Endodermal cell (in vitro differentiated cells): ENCODE data around the gene ADK. TPM values are rescaled to one million over a fixed set of nuclear protein-coding genes. Genes with fewer than 3 reads are reported as not detected.

Experiments
- DNase-seq: peaks from one replicate; pipeline ENCODE4 v3.0.0-alpha.2; 2017
- H3K27ac ChIP-seq: 2 replicates; pipeline ENCODE4 v1.5.1; 2013; ENCODE audit warnings: mild to moderate bottlenecking, low read depth, low read length, moderate library complexity
- H3K27me3 ChIP-seq: 2 replicates; pipeline ENCODE4 v1.6.1; 2013; ENCODE audit warnings: mild to moderate bottlenecking, low read length, moderate library complexity; ENCODE audit not compliant: insufficient read depth, control insufficient read depth, poor library complexity, severe bottlenecking
- H3K36me3 ChIP-seq: 2 replicates; pipeline ENCODE4 v1.7.0; 2013; ENCODE audit warnings: mild to moderate bottlenecking, low read length, moderate library complexity; ENCODE audit not compliant: control insufficient read depth, insufficient read depth
- H3K4me1 ChIP-seq: one replicate; pipeline ENCODE4 v1.7.0; 2013; ENCODE audit warnings: low read length; ENCODE audit not compliant: control insufficient read depth, insufficient read depth
- H3K4me3 ChIP-seq: 2 replicates; pipeline ENCODE4 v1.5.1; 2013; ENCODE audit warnings: mild to moderate bottlenecking, low read length, moderate library complexity
- H3K9ac ChIP-seq: 2 replicates; pipeline ENCODE4 v1.6.1; 2013; ENCODE audit warnings: mild to moderate bottlenecking, low read length, moderate library complexity; ENCODE audit not compliant: poor library complexity, severe bottlenecking; ENCODE audit errors: extremely low read depth
- H3K9me3 ChIP-seq: 2 replicates; pipeline ENCODE4 v1.6.1; 2013; ENCODE audit warnings: mild to moderate bottlenecking, low read length, moderate library complexity; ENCODE audit not compliant: control insufficient read depth
- H3K27ac Mint-ChIP-seq: 2 replicates; pipeline ENCODE4 v1.8.0; 2020; ENCODE audit warnings: mixed read lengths
- H3K27me3 Mint-ChIP-seq: 2 replicates; pipeline ENCODE4 v1.8.0; 2021; ENCODE audit warnings: mild to moderate bottlenecking, mixed read lengths; ENCODE audit not compliant: insufficient read depth
- H3K36me3 Mint-ChIP-seq: 2 replicates; pipeline ENCODE4 v1.8.0; 2020; ENCODE audit warnings: low read depth, mixed read lengths
- H3K4me1 Mint-ChIP-seq: 2 replicates; pipeline ENCODE4 v1.8.0; 2020; ENCODE audit warnings: mixed read lengths
- H3K4me3 Mint-ChIP-seq: 2 replicates; pipeline ENCODE4 v1.8.0; 2020; ENCODE audit warnings: mild to moderate bottlenecking, moderate library complexity, mixed read lengths
- H3K9me3 Mint-ChIP-seq: 2 replicates; pipeline ENCODE4 v1.8.0; 2020; ENCODE audit warnings: mild to moderate bottlenecking, mixed read lengths
- WGBS, 2 experiments: methylation state at CpG; one replicate each; pipeline versions ENCODE4 v1.1.5 to v1.1.7; 2013; ENCODE audit warnings: missing lambda C conversion rate in 2 of 2, mixed read lengths in 1 of 2; ENCODE audit not compliant: insufficient coverage in 1 of 2, insufficient read length in 1 of 2; 5-methylcytosine and 5-hydroxymethylcytosine counted together
- total RNA-seq, 2 donors: library from RNA; stranded (reverse); fragmentation: NEBNext Ultra II Directional in 1 of 2; extraction: Animal tissue kit (Norgen Biotek cat#: 25700) in 1 of 2; gene quantifications; 2 replicates in 1 of 2; 3 replicates in 1 of 2; pipeline ENCODE4 v1.2.1, GENCODE V29; 2021
- TF ChIP-seq, protein P1 (sequence below): fragments of 200-600 bp; sonication (generic); conservative IDR thresholded peaks from 2 replicates; pipeline ENCODE4 v1.5.0; 2021; ENCODE audit warnings: antibody characterized with exemption, mild to moderate bottlenecking

ADK gene
- total RNA-seq, 2 donors from 2014 or later: 23.6 to 36.7 TPM

DNA sequence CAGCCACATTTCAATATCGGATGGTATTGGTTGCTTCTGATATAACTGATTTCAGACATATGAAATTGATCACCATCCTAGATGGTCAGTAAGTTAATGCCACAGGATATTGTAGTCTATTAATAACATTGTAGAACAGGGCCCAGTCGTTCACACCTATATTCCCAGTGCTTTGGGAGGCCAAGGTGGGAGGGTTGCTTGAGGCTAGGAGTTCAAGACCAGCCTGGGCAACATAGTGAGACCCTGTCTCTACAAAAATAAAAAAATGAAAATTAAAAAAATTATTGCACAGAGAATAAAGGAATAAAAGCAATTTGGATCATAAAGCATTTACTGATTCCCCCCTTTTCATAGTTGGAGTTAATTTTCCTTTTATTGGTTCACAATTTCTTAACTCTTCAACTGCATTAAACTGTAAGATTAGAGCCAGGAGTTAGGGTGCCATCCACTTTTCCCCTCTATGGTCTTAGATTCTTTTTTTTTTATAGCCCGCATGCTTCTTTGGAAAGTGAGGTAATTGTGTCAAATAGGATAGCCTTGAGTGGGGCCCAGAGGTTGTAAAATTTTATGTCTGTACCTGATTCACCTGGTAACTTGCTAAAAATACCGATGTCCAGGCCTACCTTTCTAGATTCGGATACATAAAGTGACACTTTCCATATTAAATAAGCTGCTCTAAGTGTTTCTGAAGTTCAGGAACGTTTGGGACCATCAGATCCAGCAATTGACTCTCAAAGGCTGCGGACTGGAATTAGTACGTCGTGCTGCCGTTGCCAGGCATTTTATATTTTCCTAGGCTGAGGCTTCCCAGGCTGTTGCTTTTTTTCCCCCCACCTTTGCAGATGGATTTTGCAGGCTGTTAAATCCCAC, 24.7 kb downstream of the ADK start:
- Histone ChIP-seq H3K4me3 (peak overlapping the region; percentile 96), H3K27me3 (no peaks in the 10 kb centered on the region), H3K9me3 (no peaks in the 10 kb centered on the region), H3K9ac (peak overlapping the region; percentile 94), H3K36me3 (no peaks in the 10 kb centered on the region), H3K27ac (peak overlapping the region; percentile 75), H3K4me1 (no peaks in the 10 kb centered on the region)
- Mint-ChIP-seq H3K36me3 (no peaks in the 10 kb centered on the region), H3K4me1 (peaks cover 13% of the 10 kb centered on the region), H3K4me3 (peak overlapping the region; percentile 82), H3K9me3 (no peaks in the 10 kb centered on the region), H3K27ac (peak overlapping the region; percentile 96), H3K27me3 (no peaks in the 10 kb centered on the region)
- TF ChIP-seq, protein P1, sequence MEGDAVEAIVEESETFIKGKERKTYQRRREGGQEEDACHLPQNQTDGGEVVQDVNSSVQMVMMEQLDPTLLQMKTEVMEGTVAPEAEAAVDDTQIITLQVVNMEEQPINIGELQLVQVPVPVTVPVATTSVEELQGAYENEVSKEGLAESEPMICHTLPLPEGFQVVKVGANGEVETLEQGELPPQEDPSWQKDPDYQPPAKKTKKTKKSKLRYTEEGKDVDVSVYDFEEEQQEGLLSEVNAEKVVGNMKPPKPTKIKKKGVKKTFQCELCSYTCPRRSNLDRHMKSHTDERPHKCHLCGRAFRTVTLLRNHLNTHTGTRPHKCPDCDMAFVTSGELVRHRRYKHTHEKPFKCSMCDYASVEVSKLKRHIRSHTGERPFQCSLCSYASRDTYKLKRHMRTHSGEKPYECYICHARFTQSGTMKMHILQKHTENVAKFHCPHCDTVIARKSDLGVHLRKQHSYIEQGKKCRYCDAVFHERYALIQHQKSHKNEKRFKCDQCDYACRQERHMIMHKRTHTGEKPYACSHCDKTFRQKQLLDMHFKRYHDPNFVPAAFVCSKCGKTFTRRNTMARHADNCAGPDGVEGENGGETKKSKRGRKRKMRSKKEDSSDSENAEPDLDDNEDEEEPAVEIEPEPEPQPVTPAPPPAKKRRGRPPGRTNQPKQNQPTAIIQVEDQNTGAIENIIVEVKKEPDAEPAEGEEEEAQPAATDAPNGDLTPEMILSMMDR: no peak
- 19 to 40% methylated on average over 7 to 10 of the region's 10 CpGs for WGBS, 2 experiments
- DNase-seq: no peak

DNA sequence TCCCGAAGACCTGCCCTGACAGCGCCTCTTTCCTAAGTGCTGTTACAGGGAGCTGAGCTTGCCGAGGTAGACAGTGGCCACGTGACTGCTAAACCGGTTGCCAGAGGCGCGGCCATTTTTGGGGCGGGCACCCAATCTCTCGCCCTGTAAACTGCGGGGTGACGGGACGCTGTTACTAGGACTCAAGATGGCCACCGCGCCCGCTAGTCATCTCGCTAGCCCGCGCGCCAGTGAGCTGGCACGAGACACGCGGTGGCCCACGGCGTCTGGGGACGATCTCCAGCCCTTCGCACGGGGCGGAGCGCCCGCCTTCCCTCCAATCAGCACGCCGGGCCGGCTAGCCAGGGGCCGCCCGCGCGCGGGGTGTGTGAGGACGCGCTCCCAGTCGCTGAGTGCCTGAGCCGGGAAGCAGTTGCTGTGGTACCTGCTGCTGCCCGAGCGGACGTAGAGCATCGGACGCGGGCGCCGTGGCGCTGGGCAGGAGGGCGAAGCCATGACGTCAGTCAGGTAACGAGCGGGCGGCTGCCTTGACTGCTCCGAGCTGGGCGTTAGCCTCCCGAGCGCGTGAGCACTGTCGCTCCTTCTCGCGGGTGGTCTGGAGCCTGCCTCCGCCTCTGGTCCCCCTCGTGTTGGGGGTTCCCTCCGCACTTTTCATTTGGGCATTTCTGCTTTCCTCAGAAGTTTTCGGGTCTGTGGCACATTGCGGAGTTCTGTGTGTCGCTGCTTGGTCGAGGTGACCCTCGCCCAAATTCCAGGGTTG, 25.5 kb downstream of the ADK start:
- H3K27ac ChIP-seq: peak overlapping the region; percentile 75
- H3K36me3 Mint-ChIP-seq: no peaks in the 10 kb centered on the region
- H3K27me3 ChIP-seq: no peaks in the 10 kb centered on the region
- no peaks in the 10 kb centered on the region for H3K9me3 Mint-ChIP-seq
- H3K4me1 Mint-ChIP-seq: peaks cover 12% of the 10 kb centered on the region
- WGBS, 2 experiments: 0% methylated on average over 40 to 72 of the region's 72 CpGs
- H3K9ac ChIP-seq: peak overlapping the region; percentile 94
- peak overlapping the region; percentile 96 for H3K4me3 ChIP-seq
- H3K27ac Mint-ChIP-seq: peak overlapping the region; percentile 96
- H3K4me1 ChIP-seq: no peaks in the 10 kb centered on the region
- H3K9me3 ChIP-seq: no peaks in the 10 kb centered on the region
- DNase-seq: peak; percentile 98
- TF ChIP-seq, protein P1: no peak
- H3K36me3 ChIP-seq: no peaks in the 10 kb centered on the region
- peak overlapping the region; percentile 82 for H3K4me3 Mint-ChIP-seq
- H3K27me3 Mint-ChIP-seq: no peaks in the 10 kb centered on the region

DNA sequence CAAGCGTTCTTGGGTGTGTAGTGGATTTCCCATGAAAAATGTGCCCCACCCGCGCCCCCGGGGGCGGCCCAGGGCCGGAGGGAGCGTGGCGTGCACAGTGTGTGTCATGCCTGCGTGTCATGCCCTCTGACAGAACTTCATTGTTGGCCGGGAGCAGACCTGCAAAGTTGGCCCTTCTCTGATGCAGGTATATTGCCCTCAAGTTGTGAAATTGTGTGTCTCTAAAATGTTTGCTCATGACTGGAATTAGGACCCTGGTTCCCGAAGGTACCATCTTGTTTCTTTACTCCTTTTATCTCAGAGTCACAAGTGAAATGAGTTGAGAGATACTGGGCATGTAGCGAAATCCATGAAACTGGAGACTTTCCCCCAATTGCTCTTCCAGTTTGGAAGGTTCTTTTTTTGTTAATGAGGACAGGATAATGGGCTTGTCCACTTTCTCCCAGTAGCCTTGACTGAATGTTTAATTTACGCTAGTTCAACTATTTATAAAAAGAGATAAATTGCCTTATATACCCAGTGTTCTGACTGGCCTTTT, 26.2 kb downstream of the ADK start:
- Histone ChIP-seq H3K36me3 (no peaks in the 10 kb centered on the region), H3K27ac (no peak overlapping the region), H3K4me3 (peak overlapping the region; percentile 96), H3K9ac (peak overlapping the region; percentile 94), H3K27me3 (no peaks in the 10 kb centered on the region), H3K9me3 (no peaks in the 10 kb centered on the region), H3K4me1 (no peaks in the 10 kb centered on the region)
- no peaks in the 10 kb centered on the region for H3K27me3 Mint-ChIP-seq
- DNase-seq: peak; percentile 59
- TF ChIP-seq, protein P1: no peak
- peak overlapping the region; percentile 82 for H3K4me3 Mint-ChIP-seq
- peak overlapping the region; percentile 96 for H3K27ac Mint-ChIP-seq
- WGBS, 2 experiments: 16 to 19% methylated on average over 8 to 13 of the region's 13 CpGs
- H3K9me3 Mint-ChIP-seq: no peaks in the 10 kb centered on the region
- H3K36me3 Mint-ChIP-seq: no peaks in the 10 kb centered on the region
- peaks cover 12% of the 10 kb centered on the region for H3K4me1 Mint-ChIP-seq
